H1 (cell line): ENCODE results near the gene MCM8. TPM values are rescaled to one million over a fixed set of nuclear protein-coding genes. Genes with fewer than 3 reads are reported as not detected.

Source experiments
- CTCF ChIA-PET: fragments of 300-600 bp; sonication (Branson Sonifier 250); formaldehyde crosslinking; loops from one replicate; lab custom pipeline; 2021; ENCODE audit not compliant: partially characterized antibody; lab: Charles Lee
- POLR2A ChIA-PET: fragments of 300-600 bp; sonication (Branson Sonifier 250); formaldehyde crosslinking; loops from one replicate; lab custom pipeline; 2021; ENCODE audit warnings: inconsistent platforms; ENCODE audit not compliant: partially characterized antibody; lab: Charles Lee
- DNase-seq, 2 experiments: peaks; one replicate each; pipeline versions ENCODE4 v3.0.0 to v3.0.0-alpha.2; 2010 to 2022; ENCODE audit warnings: low spot score in 2 of 2, low read depth in 1 of 2, mixed read lengths in 1 of 2
- FAIRE-seq: peaks from 2 replicates; lab custom pipeline; 2011; peaks lifted over from hg19 to GRCh38; lab: Jason Lieb, UNC
- H2AFZ ChIP-seq: 2 replicates; pipeline ENCODE4 v1.8.1; 2012; ENCODE audit warnings: low read length, inconsistent platforms
- H2AK5ac ChIP-seq: 2 replicates; pipeline ENCODE4 v1.6.1; 2013; ENCODE audit warnings: low read depth, low read length
- H2BK120ac ChIP-seq: replicated peaks from 2 replicates; pipeline ENCODE3; 2013; ENCODE audit warnings: low read depth, low read length, inconsistent platforms
- H2BK12ac ChIP-seq: 2 replicates; pipeline ENCODE4 v1.6.1; 2013; ENCODE audit warnings: low read depth, low read length
- H2BK15ac ChIP-seq: 2 replicates; pipeline ENCODE4 v1.6.1; 2013; ENCODE audit warnings: low read length
- H2BK20ac ChIP-seq: 2 replicates; pipeline ENCODE4 v1.6.1; 2013; ENCODE audit warnings: low read length
- H2BK5ac ChIP-seq: 2 replicates; pipeline ENCODE4 v1.6.1; 2013; ENCODE audit warnings: low read depth, low read length
- H3K14ac ChIP-seq: 2 replicates; pipeline ENCODE4 v1.6.1; 2013; ENCODE audit warnings: inconsistent platforms; ENCODE audit not compliant: insufficient read length
- H3K18ac ChIP-seq: 2 replicates; pipeline ENCODE4 v1.6.1; 2013; ENCODE audit warnings: low read length; ENCODE audit errors: extremely low read depth
- H3K23ac ChIP-seq: 2 replicates; pipeline ENCODE4 v1.6.1; 2013; ENCODE audit warnings: inconsistent platforms; ENCODE audit not compliant: insufficient read length
- H3K23me2 ChIP-seq: 2 replicates; pipeline ENCODE4 v1.6.1; 2013; ENCODE audit warnings: low read depth, low read length
- H3K27ac ChIP-seq: 2 replicates; pipeline ENCODE4 v1.6.1; 2011; ENCODE audit warnings: low read depth, low read length, inconsistent platforms
- H3K27me3 ChIP-seq, 4 experiments: replicated peaks in 1 of 4; 1 replicate in 1 of 4; 2 replicates in 3 of 4; pipeline versions ENCODE4 v1.6.1 to v1.8.1; 2011 to 2013; ENCODE audit warnings: low read length in 3 of 4, mild to moderate bottlenecking in 3 of 4, inconsistent platforms in 2 of 4, mixed read lengths in 2 of 4, moderate library complexity in 1 of 4; ENCODE audit not compliant: control insufficient read depth in 3 of 4, insufficient read depth in 3 of 4; ENCODE audit errors: extremely low read depth in 1 of 4
- H3K36me3 ChIP-seq, 4 experiments: 2 replicates each; pipeline versions ENCODE4 v1.6.1 to v1.8.1; 2011 to 2013; ENCODE audit warnings: mild to moderate bottlenecking in 4 of 4, low read length in 3 of 4, moderate library complexity in 2 of 4, control low read depth in 1 of 4, inconsistent platforms in 1 of 4; ENCODE audit not compliant: insufficient read depth in 4 of 4, control insufficient read depth in 2 of 4
- H3K4ac ChIP-seq: replicated peaks from 2 replicates; pipeline ENCODE3; 2013; ENCODE audit warnings: low read length, low read depth, mixed read lengths, inconsistent platforms; ENCODE audit not compliant: insufficient read length
- H3K4me1 ChIP-seq, 4 experiments: replicated peaks in 1 of 4; 1 replicate in 1 of 4; 2 replicates in 3 of 4; pipeline versions ENCODE4 v1.6.1 to v1.8.1; 2011 to 2013; ENCODE audit warnings: low read length in 3 of 4, inconsistent platforms in 2 of 4, mixed read lengths in 1 of 4; ENCODE audit not compliant: insufficient read depth in 4 of 4, control insufficient read depth in 3 of 4
- H3K4me2 ChIP-seq, 2 experiments: 2 replicates each; pipeline versions ENCODE4 v1.6.1 to v1.8.1; 2011 to 2013; ENCODE audit warnings: low read depth in 2 of 2, low read length in 2 of 2, control low read depth in 1 of 2, inconsistent platforms in 1 of 2, mild to moderate bottlenecking in 1 of 2; ENCODE audit not compliant: insufficient read depth in 1 of 2
- H3K4me3 ChIP-seq, 4 experiments: fragments of 200-600, 300-600 bp in 1 of 4; sonication (generic), shearing (Covaris generic), sonication (Bioruptor Twin) in 1 of 4; 2 replicates each; pipeline versions ENCODE4 v1.5.1 to v1.8.1; 2011 to 2016; ENCODE audit warnings: low read length in 4 of 4, low read depth in 3 of 4, control low read depth in 2 of 4, inconsistent platforms in 2 of 4, mild to moderate bottlenecking in 2 of 4, mixed read lengths in 1 of 4, moderate library complexity in 1 of 4; ENCODE audit not compliant: insufficient read depth in 2 of 4; ENCODE audit errors: extremely low read depth in 1 of 4
- H3K56ac ChIP-seq: replicated peaks from 2 replicates; pipeline ENCODE3; 2013; ENCODE audit warnings: low read depth, mild to moderate bottlenecking, mixed read lengths, low read length, inconsistent platforms; ENCODE audit not compliant: insufficient read length
- H3K79me1 ChIP-seq: 2 replicates; pipeline ENCODE4 v1.6.1; 2013; ENCODE audit warnings: low read depth, low read length, control low read depth
- H3K79me2 ChIP-seq, 2 experiments: 2 replicates each; pipeline versions ENCODE4 v1.6.1 to v1.8.1; 2012 to 2013; ENCODE audit warnings: low read length in 2 of 2, mild to moderate bottlenecking in 2 of 2, inconsistent platforms in 1 of 2; ENCODE audit not compliant: insufficient read depth in 2 of 2, control insufficient read depth in 1 of 2
- H3K9ac ChIP-seq, 4 experiments: replicated peaks in 1 of 4; 1 replicate in 1 of 4; 2 replicates in 3 of 4; pipeline versions ENCODE4 v1.6.1 to v1.8.1; 2011 to 2013; ENCODE audit warnings: low read depth in 3 of 4, low read length in 3 of 4, control low read depth in 2 of 4, mild to moderate bottlenecking in 2 of 4, moderate library complexity in 2 of 4, inconsistent platforms in 1 of 4; ENCODE audit errors: extremely low read depth in 1 of 4
- H3K9me3 ChIP-seq, 2 experiments: 2 replicates each; pipeline versions ENCODE4 v1.6.1 to v1.8.1; 2012 to 2013; ENCODE audit warnings: mild to moderate bottlenecking in 2 of 2, moderate library complexity in 2 of 2, control low read depth in 1 of 2, inconsistent platforms in 1 of 2, low read depth in 1 of 2, low read length in 1 of 2, mixed read lengths in 1 of 2; ENCODE audit not compliant: insufficient read depth in 2 of 2
- H4K20me1 ChIP-seq, 2 experiments: replicated peaks in 1 of 2; 2 replicates each; pipeline versions ENCODE3 to v1.8.1; 2011 to 2013; ENCODE audit warnings: inconsistent platforms in 2 of 2, low read length in 2 of 2, mild to moderate bottlenecking in 1 of 2; ENCODE audit not compliant: insufficient read depth in 2 of 2, control insufficient read depth in 1 of 2
- H4K5ac ChIP-seq: 2 replicates; pipeline ENCODE4 v1.6.1; 2013; ENCODE audit warnings: low read length, low read depth, mixed read lengths, inconsistent platforms; ENCODE audit not compliant: insufficient read length
- H4K8ac ChIP-seq: 2 replicates; pipeline ENCODE4 v1.8.0; 2013; ENCODE audit warnings: mild to moderate bottlenecking, moderate library complexity, low read length, inconsistent platforms; ENCODE audit not compliant: insufficient read depth; ENCODE audit errors: extremely low read depth
- H4K91ac ChIP-seq: replicated peaks from 2 replicates; pipeline ENCODE3; 2013; ENCODE audit warnings: low read length, mixed read lengths, inconsistent platforms; ENCODE audit not compliant: insufficient read length
- BRCA1 ChIP-seq: IDR thresholded peaks from 2 replicates; pipeline ENCODE4 v1.6.1; 2012; ENCODE audit warnings: low read depth, low read length, improper control_type of control experiment
- CREB1 ChIP-seq: IDR thresholded peaks from 2 replicates; pipeline ENCODE4 v1.6.1; 2012; ENCODE audit warnings: inconsistent platforms
- CTCF ChIP-seq, 3 experiments: IDR thresholded peaks; 1 replicate in 2 of 3; 2 replicates in 1 of 3; pipeline versions ENCODE4 v1.5.1 to v1.6.1; 2011; ENCODE audit warnings: low read length in 3 of 3, mild to moderate bottlenecking in 3 of 3, inconsistent platforms in 2 of 3, low read depth in 1 of 3, moderate library complexity in 1 of 3; ENCODE audit not compliant: insufficient read depth in 1 of 3; ENCODE audit errors: control extremely low read depth in 1 of 3
- EGR1 ChIP-seq: IDR thresholded peaks from 2 replicates; pipeline ENCODE4 v1.6.1; 2011; ENCODE audit warnings: low read depth, low read length, borderline replicate concordance
- EP300 ChIP-seq, 2 experiments: IDR thresholded peaks; 1 replicate in 1 of 2; 2 replicates in 1 of 2; pipeline ENCODE4 v1.6.1; 2011 to 2012; ENCODE audit warnings: low read depth in 2 of 2, low read length in 2 of 2, mild to moderate bottlenecking in 2 of 2, borderline replicate concordance in 1 of 2, inconsistent platforms in 1 of 2, moderate library complexity in 1 of 2
- GABPA ChIP-seq: IDR thresholded peaks from 2 replicates; pipeline ENCODE4 v1.6.1; 2011; ENCODE audit warnings: mild to moderate bottlenecking, low read length, moderate library complexity, borderline replicate concordance; ENCODE audit not compliant: insufficient read depth
- MAFK ChIP-seq: IDR thresholded peaks from 2 replicates; pipeline ENCODE4 v1.6.1; 2012; ENCODE audit warnings: low read depth, mild to moderate bottlenecking, improper control_type of control experiment, low read length
- POU5F1 ChIP-seq: IDR thresholded peaks from 2 replicates; pipeline ENCODE4 v1.6.1; 2011; ENCODE audit warnings: low read depth, mild to moderate bottlenecking, low read length, moderate library complexity
- SRF ChIP-seq: IDR thresholded peaks from 2 replicates; pipeline ENCODE4 v1.6.1; 2011; ENCODE audit warnings: mild to moderate bottlenecking, low read depth, low read length, moderate library complexity
- TAF7 ChIP-seq: optimal IDR thresholded peaks from 2 replicates; pipeline ENCODE3; 2011; ENCODE audit warnings: low read depth, mild to moderate bottlenecking, inconsistent platforms, low read length, moderate library complexity, borderline replicate concordance
- WGBS, 2 experiments: shearing (Covaris generic) in 1 of 2; methylation state at CpG; one replicate each; pipeline versions ENCODE4 v1.1.6 to v1.1.7; 2013 to 2015; ENCODE audit warnings: low lambda C conversion rate in 2 of 2, mixed read lengths in 2 of 2, inconsistent platforms in 1 of 2, low coverage in 1 of 2, missing lambda C conversion rate in 1 of 2; ENCODE audit not compliant: insufficient replicate concordance in 2 of 2, insufficient coverage in 1 of 2, insufficient read length in 1 of 2; ENCODE audit errors: extremely low coverage in 1 of 2, missing lambda C conversion rate in 1 of 2; 5-methylcytosine and 5-hydroxymethylcytosine counted together
- polyA plus RNA-seq, 7 experiments: library from polyadenylated mRNA; depleted of rRNA in 3 of 7; stranded (reverse) in 5 of 7; unstranded in 2 of 7; fragments of >200 nt in 5 of 7; fragments of 200-250 nt in 2 of 7; gene quantifications; 1 replicate in 5 of 7; 2 replicates in 1 of 7; 4 replicates in 1 of 7; pipeline versions ENCODE4 v1.2.1 to v1.2.3, GENCODE V29; 2011 to 2013; ENCODE audit warnings: missing spikeins in 2 of 7, mixed read lengths in 2 of 7
- total RNA-seq: library from RNA; stranded (reverse); fragmentation: NEBNext Ultra II Directional; extraction: Animal tissue kit (Norgen Biotek cat#: 25700); gene quantifications from 2 replicates; pipeline ENCODE4 v1.2.1, GENCODE V29; 2021

The MCM8 gene
- total and polyA plus RNA-seq, 2 of the 8 experiments (the other 6 are each of a cell fraction or from before 2014, with no cell fraction given) = 7.1 to 31.9 TPM

GRCh38 chr20:5938456-5939029 is 11.9 kb upstream of the MCM8 start:
- Histone ChIP-seq H4K20me1 (peaks cover 0 to 1% of the 10 kb centered on the region in 2 experiments), H2BK120ac (no peak overlapping the region), H2BK12ac (no peak overlapping the region), H4K8ac (no peak overlapping the region), H2AK5ac (no peak overlapping the region), H3K4me1 (no peaks in the 10 kb centered on the region), H3K4me2 (no peak overlapping the region), H4K5ac (no peak overlapping the region), H2BK20ac (no peak overlapping the region), H3K9me3 (no peaks in the 10 kb centered on the region), H3K23ac (no peak overlapping the region), H2BK15ac (no peak overlapping the region), H3K4ac (no peak overlapping the region), H3K56ac (no peak overlapping the region), H3K79me1 (no peaks in the 10 kb centered on the region), H4K91ac (no peak overlapping the region), H3K27me3 (no peaks in the 10 kb centered on the region), H3K23me2 (no peaks in the 10 kb centered on the region), H3K14ac (no peak overlapping the region), H3K4me3 (no peak overlapping the region), H2BK5ac (no peak overlapping the region), H3K27ac (no peak overlapping the region), H3K18ac (no peak overlapping the region), H3K9ac (no peak overlapping the region), H2AFZ (no peak overlapping the region), H3K79me2 (no peaks in the 10 kb centered on the region), H3K36me3 (peaks cover 20 to 53% (median 44%) of the 10 kb centered on the region in 4 experiments)
- ChIA-PET POLR2A (no interaction called here), CTCF (interaction anchor here (1.0 kb wide), 1 partner anchor 408 kb away, joined by 3 read pairs; no protein-coding TSS in a partner anchor)
- FAIRE-seq (no peak), DNase-seq (no peak)
- 94% methylated on average over 6 of the region's 6 CpGs; no CpG with 5 or more reads in 1 of the 2 experiments for WGBS, 2 experiments
- TF ChIP-seq MAFK = no peak
- no peak for TF ChIP-seq SRF
- no peak for TF ChIP-seq TAF7
- no peak for TF ChIP-seq EGR1
- TF ChIP-seq POU5F1 = no peak
- no peak for TF ChIP-seq CTCF (IDR thresholded peaks at IDR 0.05; ENCODE audit: control extremely low read depth in 1 of 3, insufficient read depth in 1 of 3, low read depth in 1 of 3, low read length in 3 of 3)
- TF ChIP-seq EP300 (IDR thresholded peaks at IDR 0.05; ENCODE audit: borderline replicate concordance in 1 of 2, low read depth in 2 of 2, low read length in 2 of 2) = no peak
- no peak for TF ChIP-seq BRCA1
- TF ChIP-seq CREB1 = no peak
- TF ChIP-seq GABPA = no peak
